SU-DHL-6 (cell line): ENCODE results near the gene HSF2BP.

Source experiments
- CTCF ChIP-seq: fragments of 200-600 bp; sonication (generic); IDR thresholded peaks from one replicate; pipeline ENCODE4 v1.5.1; 2017; ENCODE audit warnings: antibody characterized with exemption, mild to moderate bottlenecking, low read length, moderate library complexity; ENCODE audit not compliant: insufficient read depth, poor library complexity, severe bottlenecking
- EZH2phosphoT487 ChIP-seq: fragments of 200-600 bp; sonication (generic), shearing (Covaris generic); conservative IDR thresholded peaks from 2 replicates; pipeline ENCODE4 v1.6.1; 2018; ENCODE audit warnings: mild to moderate bottlenecking, antibody characterized with exemption, low read length, moderate library complexity, mixed read lengths

- no peak for TF ChIP-seq CTCF
- TF ChIP-seq EZH2phosphoT487, result no peak
These were observed 22.4 kb upstream of the HSF2BP start for GRCh38 chr21:43681650-43682049.
